ENCODE data around the gene HOXB2. TPM values are rescaled to one million over a fixed set of nuclear protein-coding genes. Genes with fewer than 3 reads are reported as not detected.

Gene HOXB2
- total and polyA plus RNA-seq, 2 donors (not counting 1 experiment from before 2014, with no cell fraction given): 6.1 to 9.2 TPM

DNA sequence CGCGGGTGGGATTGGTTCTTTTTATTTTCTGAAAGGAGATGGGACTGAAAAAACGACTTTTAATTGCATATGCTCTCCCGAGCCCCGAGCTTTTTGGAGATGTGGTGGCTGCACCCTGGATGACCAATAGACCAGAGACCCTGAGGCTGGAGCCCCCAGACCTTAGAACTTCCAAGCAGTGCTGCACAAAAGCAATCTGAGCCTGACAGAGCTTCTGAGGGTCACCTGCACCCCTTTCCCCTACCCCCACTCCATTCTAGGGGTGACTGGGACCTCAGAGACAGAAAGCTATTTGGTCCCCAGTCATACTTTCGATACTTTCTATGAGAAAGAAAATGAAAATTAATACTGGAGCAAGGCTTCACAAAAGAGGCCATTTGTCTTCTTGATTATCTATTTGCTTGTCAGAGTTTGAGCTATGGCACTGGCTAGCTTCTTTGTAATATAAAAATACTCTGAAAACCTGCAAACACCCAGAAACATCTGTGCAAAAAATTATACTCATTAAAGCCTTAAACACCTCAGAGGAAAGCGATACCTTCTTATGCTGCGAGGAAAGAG lies 29.7 kb upstream of the HOXB2 start:
- H3K4me3 Mint-ChIP-seq: no peak overlapping the region
- Histone ChIP-seq H3K4me1 (ENCODE audit: control insufficient read depth in 2 of 2, insufficient read depth in 2 of 2, low read length in 2 of 2) (peaks cover 27 to 30% of the 10 kb centered on the region in 2 donors), H3K9ac (ENCODE audit: low read length) (no peak overlapping the region), H3K79me2 (ENCODE audit: control insufficient read depth, insufficient read depth, low read length) (no peaks in the 10 kb centered on the region), H4K20me1 (ENCODE audit: control insufficient read depth, insufficient read depth, low read length, poor library complexity, severe bottlenecking) (no peaks in the 10 kb centered on the region), H3K27ac (ENCODE audit: low read length in 2 of 2) (no peak overlapping the region), H3K27me3 (replicated peaks in 1 of 4; ENCODE audit: control extremely low read depth in 1 of 4, control insufficient read depth in 3 of 4, insufficient read depth in 4 of 4, low read length in 3 of 4) (peaks cover 0 to 43% (median 19%) of the 10 kb centered on the region in 4 experiments), H2AFZ (ENCODE audit: insufficient read depth, low read depth, low read length, poor library complexity, severe bottlenecking) (no peak overlapping the region), H3K36me3 (replicated peaks in 1 of 2; ENCODE audit: control extremely low read depth in 1 of 2, control insufficient read depth in 1 of 2, extremely low read depth in 1 of 2, insufficient read depth in 2 of 2, low read length in 1 of 2) (no peaks in the 10 kb centered on the region), H3K4me3 (ENCODE audit: control extremely low read depth in 1 of 5, extremely low read depth in 1 of 5, insufficient read depth in 1 of 5, low read depth in 2 of 5, low read length in 4 of 5) (no peak overlapping the region), H3K4me2 (replicated peaks; ENCODE audit: low read depth, low read length, poor library complexity, severe bottlenecking) (no peak overlapping the region), H3K9me3 (ENCODE audit: control extremely low read depth in 1 of 3, control insufficient read depth in 2 of 3, insufficient read depth in 1 of 3, low read length in 2 of 3) (peaks cover 0 to 14% (median 0%) of the 10 kb centered on the region in 3 donors)
- ATAC-seq (ENCODE audit: low read depth) (no peak), DNase-seq (no peak)
- no peak overlapping the region for H3K27ac Mint-ChIP-seq
- TF ChIP-seq EZH2 (IDR thresholded peaks at IDR 0.05; ENCODE audit: borderline replicate concordance, insufficient read depth, low read depth, low read length, poor library complexity, severe bottlenecking): no peak
- TF ChIP-seq CTCF (IDR thresholded peaks at IDR 0.05): no peak
- H3K4me1 Mint-ChIP-seq: peaks cover 28% of the 10 kb centered on the region
- no peaks in the 10 kb centered on the region for H3K9me3 Mint-ChIP-seq (ENCODE audit: insufficient read depth)
- ChIA-PET POLR2A (no interaction called here), CTCF (interaction anchor here (1.0 to 1.2 kb wide), 2 partner anchors 19 to 225 kb away, joined by 3 to 4 read pairs; partner anchors contain the start of gene HOXB5)
- peaks cover 17% of the 10 kb centered on the region for H3K27me3 Mint-ChIP-seq
- 92% methylated on average over 6 of the region's 8 CpGs for WGBS (ENCODE audit: insufficient coverage)
- intact Hi-C loops (cut with micrococcal nuclease): loop anchor here (5.0 kb wide), 1 partner anchor 38 kb away; the partner anchor contains the start of gene HOXB7

DNA sequence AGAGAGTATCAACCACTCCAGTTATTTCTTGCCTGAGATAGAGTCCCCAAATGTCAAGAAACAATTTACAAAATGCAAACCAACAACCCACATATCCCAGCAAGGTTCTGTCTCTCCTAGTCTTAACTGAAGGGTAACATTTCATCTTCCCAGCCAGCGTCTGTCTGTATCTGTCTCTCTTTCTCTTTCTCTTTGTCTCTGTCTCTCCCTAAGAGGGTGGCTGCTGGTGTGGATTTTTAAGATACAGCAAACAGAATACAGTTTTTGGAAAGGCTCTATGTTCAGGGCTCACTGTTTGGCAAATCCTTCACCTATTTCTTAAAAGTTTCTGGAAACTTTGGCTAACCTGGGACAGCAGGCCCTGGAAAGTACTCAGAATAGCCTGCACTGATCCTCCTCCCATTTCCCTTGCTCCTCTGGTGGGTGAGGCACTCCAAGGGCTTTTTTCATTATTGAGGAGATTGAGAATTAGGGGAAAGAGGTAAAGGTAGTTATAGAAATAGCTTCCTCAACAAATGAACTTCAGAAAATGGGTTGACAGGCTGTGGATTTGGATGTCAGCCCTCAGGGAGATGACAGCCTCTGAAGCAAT lies 27.0 kb upstream of the HOXB2 start:
- DNase-seq: no peak
- Histone ChIP-seq H3K4me2 (replicated peaks; ENCODE audit: low read depth, low read length, poor library complexity, severe bottlenecking) (no peak overlapping the region), H3K36me3 (replicated peaks in 1 of 2; ENCODE audit: control extremely low read depth in 1 of 2, control insufficient read depth in 1 of 2, extremely low read depth in 1 of 2, insufficient read depth in 2 of 2, low read length in 1 of 2) (no peaks in the 10 kb centered on the region), H3K9ac (ENCODE audit: low read length) (no peak overlapping the region), H3K4me3 (ENCODE audit: control extremely low read depth in 1 of 5, extremely low read depth in 1 of 5, insufficient read depth in 1 of 5, low read depth in 2 of 5, low read length in 4 of 5) (no peak overlapping the region), H3K27me3 (replicated peaks in 1 of 4; ENCODE audit: control extremely low read depth in 1 of 4, control insufficient read depth in 3 of 4, insufficient read depth in 4 of 4, low read length in 3 of 4) (peaks cover 0 to 47% (median 23%) of the 10 kb centered on the region in 4 experiments), H2AFZ (ENCODE audit: insufficient read depth, low read depth, low read length, poor library complexity, severe bottlenecking) (no peak overlapping the region), H3K4me1 (ENCODE audit: control insufficient read depth in 2 of 2, insufficient read depth in 2 of 2, low read length in 2 of 2) (peaks cover 15 to 20% of the 10 kb centered on the region in 2 donors), H4K20me1 (ENCODE audit: control insufficient read depth, insufficient read depth, low read length, poor library complexity, severe bottlenecking) (no peaks in the 10 kb centered on the region), H3K27ac (ENCODE audit: low read length in 2 of 2) (no peak overlapping the region), H3K79me2 (ENCODE audit: control insufficient read depth, insufficient read depth, low read length) (no peaks in the 10 kb centered on the region), H3K9me3 (ENCODE audit: control extremely low read depth in 1 of 3, control insufficient read depth in 2 of 3, insufficient read depth in 1 of 3, low read length in 2 of 3) (peaks cover 0 to 10% (median 0%) of the 10 kb centered on the region in 3 donors)
- no peak for TF ChIP-seq EZH2 (IDR thresholded peaks at IDR 0.05; ENCODE audit: borderline replicate concordance, insufficient read depth, low read depth, low read length, poor library complexity, severe bottlenecking)
- no peak overlapping the region for H3K27ac Mint-ChIP-seq
- peaks cover 18% of the 10 kb centered on the region for H3K27me3 Mint-ChIP-seq
- H3K4me1 Mint-ChIP-seq: peaks cover 16% of the 10 kb centered on the region
- POLR2A ChIA-PET: interaction anchor here (0.7 kb wide), 1 partner anchor 41 kb away, joined by 3 read pairs; no protein-coding TSS in a partner anchor
- no peaks in the 10 kb centered on the region for H3K9me3 Mint-ChIP-seq (ENCODE audit: insufficient read depth)
- H3K4me3 Mint-ChIP-seq: no peak overlapping the region
- CTCF ChIA-PET: interaction anchor here (0.5 kb wide), 1 partner anchor 740 kb away, joined by 3 read pairs; no protein-coding TSS in a partner anchor
- no CpG with 5 or more reads among the region's 1 CpG for WGBS (ENCODE audit: insufficient coverage)
- intact Hi-C loops (cut with micrococcal nuclease): no loop called here
- ATAC-seq (ENCODE audit: low read depth): no peak
